ENCODE data around the gene KRTAP5-6.

The KRTAP5-6 gene

GRCh38 chr11:1734641-1735081 lies 37.7 kb downstream of the KRTAP5-6 start:
- no peak for DNase-seq

GRCh38 chr11:1735271-1735670 lies 38.3 kb downstream of the KRTAP5-6 start:
- DNase-seq, result no peak

- DNase-seq, result no peak
Measured at GRCh38 chr11:1736447-1736992, 39.5 kb downstream of the KRTAP5-6 start.

- DNase-seq, result no peak
Measured at GRCh38 chr11:1737080-1737757, 40.2 kb downstream of the KRTAP5-6 start.

GRCh38 chr11:1738380-1738779 lies 41.4 kb downstream of the KRTAP5-6 start:
- no peak for DNase-seq

GRCh38 chr11:1739576-1739975 lies 42.6 kb downstream of the KRTAP5-6 start:
- no peak for DNase-seq

GRCh38 chr11:1740786-1741530 lies 44.0 kb downstream of the KRTAP5-6 start:
- no peak for DNase-seq

- DNase-seq, result no peak
Measured at GRCh38 chr11:1741741-1742140, 44.7 kb downstream of the KRTAP5-6 start.

- DNase-seq, result no peak
Measured at GRCh38 chr11:1742371-1742770, 45.4 kb downstream of the KRTAP5-6 start.

- no peak for DNase-seq
Measured at GRCh38 chr11:1742869-1743584, 46.0 kb downstream of the KRTAP5-6 start.

- no peak for DNase-seq
Measured at GRCh38 chr11:1743585-1744136, 46.7 kb downstream of the KRTAP5-6 start.

- no peak for DNase-seq
Measured at GRCh38 chr11:1744137-1744886, 47.3 kb downstream of the KRTAP5-6 start.

GRCh38 chr11:1744891-1745700 lies 48.1 kb downstream of the KRTAP5-6 start:
- DNase-seq, result no peak

- DNase-seq, result no peak
Measured at GRCh38 chr11:1745701-1746320, 48.8 kb downstream of the KRTAP5-6 start.

- DNase-seq, result no peak
Measured at GRCh38 chr11:1746511-1746931, 49.5 kb downstream of the KRTAP5-6 start.

- no peak for DNase-seq
Measured at GRCh38 chr11:1746956-1747752, 50.2 kb downstream of the KRTAP5-6 start.
